NCI-H82 treated with DMSO at 0.1 percent for 48 hours (cell line): Measurements from ENCODE around the gene RIN1.

Experiments used
- DNase-seq: peaks from one replicate; lab custom pipeline; 2025; ENCODE audit not compliant: unreplicated experiment; lab: John Stamatoyannopoulos, UW

RIN1 gene

GRCh38 chr11:66335531-66336233 lies 552 bp downstream of the RIN1 start:
- no peak for DNase-seq

DNA sequence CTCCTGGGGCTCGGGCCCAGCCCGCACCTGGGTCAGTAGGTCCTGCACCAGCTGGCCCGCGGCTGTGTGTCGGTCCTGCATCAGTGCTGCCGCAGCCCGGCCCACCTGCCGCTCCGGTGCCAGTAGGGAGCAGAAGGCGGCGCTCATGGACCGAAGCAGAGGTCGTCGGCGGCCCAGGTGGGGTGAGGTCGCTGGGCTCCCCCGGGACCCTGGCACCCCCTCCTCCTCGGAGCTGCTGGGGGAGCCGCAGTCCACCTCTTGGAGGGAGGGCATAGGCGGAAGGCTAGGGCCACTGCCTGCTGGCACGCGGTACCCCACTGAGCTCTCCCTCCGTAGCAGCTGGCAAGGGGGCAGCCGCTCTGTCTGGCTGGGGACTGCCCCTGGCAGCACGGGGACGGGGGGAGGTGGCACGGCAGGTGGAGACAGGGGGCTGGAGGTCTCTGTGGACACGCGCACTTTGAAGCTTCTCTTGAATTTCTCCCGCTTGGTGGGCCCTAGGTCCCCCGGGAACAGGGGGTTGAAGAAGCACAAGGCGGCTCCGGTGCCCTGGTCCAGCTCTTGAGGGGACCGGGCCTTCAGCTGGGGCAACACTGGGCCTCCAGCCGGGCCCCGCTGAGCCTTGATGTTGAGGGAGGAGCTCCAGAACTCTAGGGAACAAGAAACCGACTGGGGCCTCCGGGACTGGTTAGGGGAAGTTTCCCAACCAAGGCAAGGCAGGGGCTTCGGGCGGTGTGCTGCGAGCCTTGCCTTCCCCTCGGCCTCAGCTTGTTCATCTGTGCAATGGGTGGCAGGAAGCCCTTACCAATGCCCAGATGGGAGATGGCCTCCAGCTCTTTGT lies 1.4 kb downstream of the RIN1 start:
- DNase-seq = no peak

DNA sequence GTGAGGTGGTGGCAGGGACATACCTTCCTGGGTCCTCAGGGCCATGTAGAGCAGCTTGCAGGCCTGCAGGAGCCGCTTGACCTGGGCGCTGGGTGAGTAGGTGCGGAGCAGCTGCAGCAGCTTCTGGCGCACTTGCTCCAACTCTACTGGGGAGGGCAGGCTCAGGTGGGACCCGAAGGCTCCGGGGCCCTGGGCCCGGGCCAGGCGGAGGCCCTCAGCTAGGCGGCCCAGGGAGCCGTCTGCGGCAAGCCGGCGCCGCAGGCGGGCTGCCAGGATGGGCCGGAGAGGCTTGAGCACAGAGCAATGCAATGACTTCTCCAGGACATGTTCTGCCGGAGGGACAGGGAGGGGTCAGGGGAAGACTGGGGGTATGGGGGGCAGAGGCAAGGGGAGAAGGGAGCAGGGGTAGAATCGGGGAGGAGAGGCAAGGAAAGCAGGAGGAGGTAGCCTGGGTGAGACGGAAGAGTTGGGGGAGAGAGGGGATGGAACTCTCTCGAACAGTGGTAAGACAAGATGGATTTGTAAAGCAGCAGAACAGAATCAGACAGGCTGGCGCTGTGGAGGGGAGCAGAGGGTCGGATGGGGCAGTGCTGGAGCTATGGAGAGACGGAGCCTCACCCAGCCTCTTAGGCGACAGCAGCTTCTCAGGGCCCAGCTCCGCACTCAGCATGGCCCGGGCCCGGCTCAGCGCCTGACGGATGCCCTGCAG lies 2.2 kb downstream of the RIN1 start:
- no peak for DNase-seq

GRCh38 chr11:66333220-66333877 lies 2.9 kb downstream of the RIN1 start:
- DNase-seq = no peak

- no peak for DNase-seq
Measured at GRCh38 chr11:66332371-66333219, 3.6 kb downstream of the RIN1 start.

DNA sequence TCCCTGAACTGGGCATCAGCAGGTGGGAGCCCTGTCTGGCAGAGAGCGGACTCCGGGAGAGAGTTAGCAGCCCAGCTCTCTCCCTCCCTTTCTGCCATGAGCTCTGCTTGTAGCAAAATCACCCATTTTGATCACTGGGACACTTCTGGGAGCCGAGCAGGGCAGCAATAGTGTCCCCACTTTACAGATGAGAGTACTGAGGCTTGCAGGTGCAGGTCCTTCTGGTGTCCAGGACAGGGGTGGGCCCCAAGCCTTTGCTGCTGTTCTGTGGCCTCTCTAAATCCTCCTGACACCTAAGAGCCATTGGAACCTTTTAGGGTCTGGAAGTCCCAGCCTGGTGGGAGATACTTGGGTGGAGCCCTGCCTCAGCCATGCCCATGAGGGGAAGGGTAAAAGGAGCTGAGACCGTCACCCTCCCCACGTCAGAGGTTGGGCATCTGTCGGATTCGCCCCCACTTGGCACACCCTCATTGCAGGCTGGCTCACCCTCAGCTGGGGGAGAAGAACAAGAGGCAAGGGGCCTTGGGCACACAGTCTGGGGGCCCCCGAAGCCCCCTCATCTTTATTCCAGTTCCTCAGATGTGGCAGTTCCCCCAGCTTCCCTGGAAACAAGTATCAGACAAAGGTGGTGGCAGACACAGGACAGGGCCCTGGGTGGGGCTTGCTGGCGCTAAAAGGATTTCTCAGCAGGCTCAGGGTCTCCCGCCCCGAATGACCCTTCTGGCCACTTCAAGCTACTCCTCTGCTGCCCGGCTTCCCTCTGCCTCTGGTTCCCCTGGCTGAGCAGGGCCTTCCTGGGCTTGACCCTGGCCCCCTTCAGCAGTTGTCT lies 4.5 kb downstream of the RIN1 start:
- DNase-seq = no peak

DNA sequence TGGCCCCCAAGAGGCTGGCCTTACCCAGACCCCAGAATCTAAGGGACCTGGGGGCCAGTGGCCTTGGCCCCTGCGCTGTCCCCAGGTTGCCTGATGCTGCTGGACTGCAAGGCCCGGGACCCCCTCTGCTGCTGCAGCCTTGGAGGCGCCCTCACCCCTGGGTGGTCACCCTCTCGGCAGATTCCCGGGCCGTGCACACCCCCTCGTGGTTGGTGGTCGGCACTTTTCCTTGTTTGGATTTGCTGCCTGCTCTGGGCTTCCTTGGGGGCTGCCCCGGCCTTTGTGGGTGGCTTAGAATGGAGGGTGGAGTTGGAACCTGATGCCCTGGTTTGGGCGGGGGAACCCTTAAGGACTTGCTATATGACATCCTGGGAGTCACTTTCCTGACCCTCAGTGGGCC lies 5.3 kb downstream of the RIN1 start:
- DNase-seq = no peak

GRCh38 chr11:66329165-66329673 lies 7.0 kb downstream of the RIN1 start:
- no peak for DNase-seq

DNA sequence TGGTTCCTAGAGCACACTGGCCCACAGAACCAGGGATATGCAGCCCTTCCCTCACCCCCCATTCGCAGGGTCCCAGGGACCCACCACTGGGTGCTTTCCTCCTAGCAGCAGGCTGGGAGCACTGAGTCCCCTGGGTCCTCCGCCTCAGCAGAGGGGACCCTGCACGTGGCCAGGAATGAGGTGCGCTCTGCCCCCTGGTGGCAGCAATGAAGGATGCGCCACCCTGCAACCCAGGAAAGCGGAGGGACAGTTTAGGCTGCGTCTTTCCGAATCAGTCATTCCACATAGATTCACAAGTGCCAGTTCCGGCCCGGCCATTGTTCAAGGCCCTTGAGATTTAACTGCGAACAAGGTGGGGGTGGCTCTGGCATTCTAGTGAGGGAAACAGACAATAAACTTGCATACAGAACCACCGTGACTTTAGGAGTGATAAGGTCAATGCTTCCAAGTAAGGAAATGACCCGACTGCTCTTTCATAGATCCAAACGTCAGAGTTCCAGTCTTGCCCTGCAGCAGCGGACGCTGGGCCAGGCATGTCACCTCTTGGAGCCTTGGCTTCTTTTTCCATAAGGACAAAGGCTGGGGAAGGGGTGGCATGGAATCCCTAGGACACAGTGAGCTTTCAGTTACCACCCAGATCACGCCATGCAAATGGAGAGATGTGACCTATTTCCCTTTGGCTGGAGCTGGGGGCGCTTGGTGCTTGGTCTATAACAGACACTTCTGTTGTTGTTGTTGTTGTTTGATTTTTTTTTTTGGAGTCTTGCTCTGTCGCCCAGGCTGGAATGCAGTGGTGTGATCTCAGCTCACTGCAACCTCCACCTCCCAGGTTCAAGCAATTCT lies 7.7 kb downstream of the RIN1 start:
- DNase-seq = peak; percentile 44

DNA sequence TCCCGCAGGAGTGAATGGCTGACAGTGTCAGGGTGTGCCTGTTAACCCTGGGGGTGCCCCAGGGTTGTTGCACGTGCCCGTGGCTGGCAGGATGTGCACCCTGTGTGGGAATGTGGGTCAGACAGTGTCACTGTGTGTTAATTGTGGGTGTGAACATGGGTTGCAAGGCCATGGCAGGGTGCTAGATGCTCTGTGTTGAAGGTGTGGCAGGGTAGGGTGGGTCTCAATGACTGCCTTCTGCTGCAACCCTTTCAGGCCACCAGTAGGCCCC lies 8.3 kb downstream of the RIN1 start:
- DNase-seq = no peak

DNA sequence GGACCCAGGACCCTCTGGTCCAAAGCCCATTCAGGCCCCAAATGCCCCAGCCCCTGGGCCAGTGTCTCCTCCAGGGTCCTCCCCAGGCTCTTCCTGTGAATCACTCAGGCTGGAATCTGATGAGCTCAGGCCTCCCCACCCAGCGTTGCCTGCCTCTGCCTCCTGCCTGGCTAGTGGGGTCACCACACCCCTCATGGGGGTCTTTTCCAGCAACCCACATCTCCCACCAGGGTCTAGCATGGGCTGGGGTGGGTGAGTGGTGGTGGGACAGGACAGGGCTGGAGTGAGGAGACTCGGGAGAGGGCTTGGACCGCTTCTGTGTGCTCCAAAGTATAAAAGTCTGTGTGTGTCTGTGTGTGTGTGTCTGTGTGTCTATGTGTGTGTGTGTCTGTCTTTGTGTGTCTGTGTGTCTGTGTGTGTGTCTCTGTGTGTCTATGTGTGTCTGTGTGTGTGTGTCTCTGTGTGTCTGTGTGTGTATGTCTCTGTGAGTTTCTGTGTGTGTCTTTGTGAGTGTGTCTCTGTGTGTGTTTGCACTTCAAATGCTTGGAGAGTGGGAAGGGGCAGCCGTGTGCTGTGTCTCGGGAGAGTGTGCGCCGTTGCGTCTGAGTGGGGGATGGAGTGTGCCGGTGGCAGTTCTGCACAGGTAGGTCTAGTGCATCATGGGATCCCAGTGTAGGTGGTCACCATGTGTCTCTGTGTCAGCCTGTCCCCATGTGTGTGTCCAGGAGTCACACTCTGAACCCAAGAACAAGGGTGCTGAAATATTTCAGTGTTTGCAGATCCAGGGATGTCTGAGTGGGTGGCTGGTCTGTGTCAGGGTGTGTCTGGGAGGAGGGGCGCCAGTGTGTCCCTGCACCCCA lies 8.8 kb downstream of the RIN1 start:
- no peak for DNase-seq

DNA sequence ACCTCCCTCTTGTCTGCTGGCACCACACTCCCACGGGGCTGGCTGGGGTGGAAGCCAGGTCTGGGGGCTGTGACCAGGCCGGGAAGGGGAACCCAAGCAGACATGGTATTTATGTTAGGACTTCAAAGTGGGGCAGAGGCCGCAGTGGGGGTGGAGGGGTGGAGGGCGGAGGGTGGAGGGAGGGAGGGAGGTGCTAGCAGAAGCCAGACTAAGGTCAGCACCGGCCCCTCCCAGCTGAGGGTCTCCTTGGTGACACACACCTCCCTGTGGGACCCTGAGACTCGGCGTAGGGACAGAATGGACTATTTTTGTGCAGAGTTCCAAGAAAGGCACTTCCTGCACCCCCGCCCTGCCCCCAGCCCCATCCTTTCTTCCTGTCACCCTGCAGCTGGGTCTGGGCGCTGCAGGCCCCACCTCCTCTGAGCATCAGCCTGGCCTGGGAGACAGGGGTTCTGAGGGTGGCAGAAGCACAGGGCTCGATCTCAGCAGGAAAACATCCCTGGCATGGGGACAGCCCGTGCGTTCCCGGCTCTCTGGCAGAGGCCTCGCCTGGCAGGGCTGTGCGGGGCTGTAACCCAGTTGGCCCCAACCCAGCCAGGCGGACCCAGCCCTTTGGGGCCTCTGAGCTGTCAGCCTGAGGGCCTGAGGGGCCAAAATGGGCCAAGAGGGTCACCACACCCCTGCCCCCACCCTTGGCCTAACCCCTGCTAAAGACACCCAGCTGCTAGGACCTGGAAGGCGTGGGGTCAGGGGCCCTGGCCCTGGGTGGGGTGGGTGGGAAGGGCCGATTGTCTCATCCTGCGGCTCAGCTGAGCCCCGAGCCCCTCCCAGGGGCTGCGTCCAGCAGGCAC lies 9.7 kb downstream of the RIN1 start:
- no peak for DNase-seq

- DNase-seq = no peak
Measured at GRCh38 chr11:66325263-66325671, 11.0 kb downstream of the RIN1 start.

GRCh38 chr11:66324664-66325063 lies 11.6 kb downstream of the RIN1 start:
- no peak for DNase-seq

GRCh38 chr11:66323684-66324083 lies 12.6 kb downstream of the RIN1 start:
- no peak for DNase-seq

- DNase-seq = no peak
Measured at GRCh38 chr11:66322732-66323427, 13.4 kb downstream of the RIN1 start.
